GM10248 (cell line): ENCODE data around the gene TMEM89.

Experiments used
- CTCF ChIA-PET: fragments of 300-600 bp; sonication (Branson Sonifier 250); formaldehyde crosslinking; extraction: SDS; loops from one replicate; lab custom pipeline; 2021; ENCODE audit warnings: antibody characterized with exemption; lab: Yijun Ruan, JAX
- POLR2A ChIA-PET: fragments of 350-650 bp; sonication (Branson Sonifier 250); formaldehyde crosslinking; extraction: SDS; loops from one replicate; lab custom pipeline; 2020; ENCODE audit warnings: antibody characterized with exemption; lab: Yijun Ruan, JAX
- DNase-seq: peaks from one replicate; pipeline ENCODE4 v3.0.0; 2012; ENCODE audit errors: extremely low spot score
- CTCF ChIP-seq: IDR thresholded peaks from 2 replicates; pipeline ENCODE4 v1.5.1; 2012; ENCODE audit warnings: mild to moderate bottlenecking, low read depth; ENCODE audit errors: extremely low read depth, missing control alignments, control extremely low read depth

Gene TMEM89

GRCh38 chr3:48598323-48599076 is 23.1 kb downstream of the TMEM89 start:
- ChIA-PET CTCF (interaction anchor here (1.9 kb wide), 1 partner anchor 41 kb away, joined by 6 read pairs; no protein-coding TSS in a partner anchor), POLR2A (interaction anchor here (0.6 kb wide), 1 partner anchor 146 kb away, joined by 4 read pairs; no protein-coding TSS in a partner anchor)
- TF ChIP-seq CTCF: no peak
- no peak for DNase-seq

- ChIA-PET CTCF (interaction anchor here (1.2 to 1.9 kb wide), 3 partner anchors 12 to 161 kb away, joined by 3 to 6 read pairs (median 3); partner anchors contain the start of gene UQCRC1), POLR2A (no interaction called here)
- no peak for DNase-seq
- no peak for TF ChIP-seq CTCF
Measured at GRCh38 chr3:48597408-48597800, 24.2 kb downstream of the TMEM89 start.

GRCh38 chr3:48596676-48597407 is 24.7 kb downstream of the TMEM89 start:
- TF ChIP-seq CTCF: no peak
- no peak for DNase-seq
- ChIA-PET CTCF (interaction anchor here (1.2 to 1.9 kb wide), 3 partner anchors 12 to 161 kb away, joined by 3 to 6 read pairs (median 3); partner anchors contain the start of gene UQCRC1), POLR2A (no interaction called here)

- POLR2A ChIA-PET: no interaction called here
- no peak for TF ChIP-seq CTCF
- CTCF ChIA-PET: interaction anchor here (1.5 kb wide), 1 partner anchor 13 kb away, joined by 3 read pairs; the partner anchor contains the start of gene UQCRC1
Measured at GRCh38 chr3:48596157-48596556, 25.4 kb downstream of the TMEM89 start.

GRCh38 chr3:48595526-48596121 is 25.9 kb downstream of the TMEM89 start:
- ChIA-PET POLR2A (no interaction called here), CTCF (no interaction called here)
- no peak for DNase-seq
- no peak for TF ChIP-seq CTCF

More at GRCh38 chr3:48596157-48596556, 25.4 kb downstream of the TMEM89 start:
- no peak for DNase-seq

GRCh38 chr3:48595075-48595525 is 26.5 kb downstream of the TMEM89 start, which contains the start of gene COL7A1:
Gene COL7A1, minus strand, starts transcription at chr3:48595329. Its CDS starts 170 bp downstream, at chr3:48595159.
- no peak for DNase-seq
- TF ChIP-seq CTCF: no peak
- CTCF ChIA-PET: no interaction called here
- POLR2A ChIA-PET: no interaction called here
